Measurements from ENCODE around the gene IZUMO1. TPM values are rescaled to one million over a fixed set of nuclear protein-coding genes. Genes with fewer than 3 reads are reported as not detected.

Gene IZUMO1
- polyA plus RNA-seq, 2 of the 4 experiments (the other 2 are of a cell fraction), result not detected

GRCh38 chr19:48779636-48780035 lies 32.9 kb upstream of the IZUMO1 start (continued):
- TF ChIP-seq MAZ (IDR thresholded peaks at IDR 0.05; ENCODE audit: borderline replicate concordance, low read depth, low read length) (no peak), E2F6 (IDR thresholded peaks at IDR 0.05; ENCODE audit: borderline replicate concordance, low read depth) (no peak), CBX8 (IDR thresholded peaks at IDR 0.05) (no peak)

- Histone ChIP-seq H3K4me3 (no peak overlapping the region), H3K4me1 (peaks cover 10% of the 10 kb centered on the region), H3K4me2 (no peak overlapping the region), H3K9me3 (no peaks in the 10 kb centered on the region), H3K27ac (no peak overlapping the region)
- no peak for DNase-seq (ENCODE audit: low read depth in 1 of 2, low spot score in 1 of 2)
- POLR2A ChIA-PET, result no interaction called here
- WGBS (ENCODE audit: missing lambda C conversion rate), result 81% methylated on average over 12 of the region's 12 CpGs
- FAIRE-seq, result no peak
- CTCF ChIA-PET, result interaction anchor here (0.5 to 3.7 kb wide), 5 partner anchors 10 to 193 kb away, joined by 3 to 35 read pairs (median 4); partner anchors contain the start of gene HSD17B14
- ATAC-seq, result no peak
- TF ChIP-seq RNF2 (IDR thresholded peaks at IDR 0.05; ENCODE audit: borderline replicate concordance, low read depth) (no peak), CHD4 (IDR thresholded peaks at IDR 0.05; ENCODE audit: borderline replicate concordance) (no peak), ZC3H11A (IDR thresholded peaks at IDR 0.05) (no peak), CTCF (IDR thresholded peaks at IDR 0.05) (no peak), KDM1A (IDR thresholded peaks at IDR 0.05; ENCODE audit: low read depth) (no peak), TP53 (CRISPR knock-in tag; IDR thresholded peaks at IDR 0.05) (no peak), NR3C1 (IDR thresholded peaks at IDR 0.05) (no peak), HOXB13 (CRISPR knock-in tag; IDR thresholded peaks at IDR 0.05; ENCODE audit: low read depth) (no peak), CBX2 (IDR thresholded peaks at IDR 0.05; ENCODE audit: borderline replicate concordance, low read depth) (no peak), FOXS1 (CRISPR knock-in tag; IDR thresholded peaks at IDR 0.05) (no peak), PHF8 (IDR thresholded peaks at IDR 0.05; ENCODE audit: borderline replicate concordance, low read depth) (no peak), EP300 (IDR thresholded peaks at IDR 0.05) (no peak)
- TF ChIP-seq, protein P1, sequence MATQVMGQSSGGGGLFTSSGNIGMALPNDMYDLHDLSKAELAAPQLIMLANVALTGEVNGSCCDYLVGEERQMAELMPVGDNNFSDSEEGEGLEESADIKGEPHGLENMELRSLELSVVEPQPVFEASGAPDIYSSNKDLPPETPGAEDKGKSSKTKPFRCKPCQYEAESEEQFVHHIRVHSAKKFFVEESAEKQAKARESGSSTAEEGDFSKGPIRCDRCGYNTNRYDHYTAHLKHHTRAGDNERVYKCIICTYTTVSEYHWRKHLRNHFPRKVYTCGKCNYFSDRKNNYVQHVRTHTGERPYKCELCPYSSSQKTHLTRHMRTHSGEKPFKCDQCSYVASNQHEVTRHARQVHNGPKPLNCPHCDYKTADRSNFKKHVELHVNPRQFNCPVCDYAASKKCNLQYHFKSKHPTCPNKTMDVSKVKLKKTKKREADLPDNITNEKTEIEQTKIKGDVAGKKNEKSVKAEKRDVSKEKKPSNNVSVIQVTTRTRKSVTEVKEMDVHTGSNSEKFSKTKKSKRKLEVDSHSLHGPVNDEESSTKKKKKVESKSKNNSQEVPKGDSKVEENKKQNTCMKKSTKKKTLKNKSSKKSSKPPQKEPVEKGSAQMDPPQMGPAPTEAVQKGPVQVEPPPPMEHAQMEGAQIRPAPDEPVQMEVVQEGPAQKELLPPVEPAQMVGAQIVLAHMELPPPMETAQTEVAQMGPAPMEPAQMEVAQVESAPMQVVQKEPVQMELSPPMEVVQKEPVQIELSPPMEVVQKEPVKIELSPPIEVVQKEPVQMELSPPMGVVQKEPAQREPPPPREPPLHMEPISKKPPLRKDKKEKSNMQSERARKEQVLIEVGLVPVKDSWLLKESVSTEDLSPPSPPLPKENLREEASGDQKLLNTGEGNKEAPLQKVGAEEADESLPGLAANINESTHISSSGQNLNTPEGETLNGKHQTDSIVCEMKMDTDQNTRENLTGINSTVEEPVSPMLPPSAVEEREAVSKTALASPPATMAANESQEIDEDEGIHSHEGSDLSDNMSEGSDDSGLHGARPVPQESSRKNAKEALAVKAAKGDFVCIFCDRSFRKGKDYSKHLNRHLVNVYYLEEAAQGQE (IDR thresholded peaks at IDR 0.05), result no peak
Measured at GRCh38 chr19:48777720-48778119, 31.0 kb upstream of the IZUMO1 start.

DNA sequence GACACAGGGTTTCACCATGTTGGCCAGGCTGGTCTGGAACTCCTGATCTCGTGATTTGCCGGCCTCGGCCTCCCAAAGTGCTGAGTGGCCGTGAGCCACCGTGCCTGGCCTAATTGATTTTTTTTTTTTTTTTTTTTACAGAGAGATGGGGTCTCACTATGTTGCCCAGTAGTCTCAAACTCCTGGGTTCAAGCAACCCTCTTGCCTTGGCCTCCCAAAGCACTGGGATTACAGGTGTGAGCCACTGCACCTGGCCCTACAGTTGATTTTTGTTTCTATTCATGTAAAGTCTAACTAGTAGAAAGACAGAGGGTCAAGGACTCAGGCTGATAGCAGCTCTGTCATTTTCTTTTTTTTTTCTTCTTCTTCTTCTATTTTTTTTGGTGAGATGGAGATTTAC lies 30.4 kb upstream of the IZUMO1 start:
- Histone ChIP-seq H3K4me2 (no peak overlapping the region), H3K4me1 (peaks cover 10% of the 10 kb centered on the region), H3K4me3 (no peak overlapping the region), H3K9me3 (no peaks in the 10 kb centered on the region), H3K27ac (no peak overlapping the region)
- 93% methylated on average over 5 of the region's 5 CpGs for WGBS (ENCODE audit: missing lambda C conversion rate)
- DNase-seq (ENCODE audit: low read depth in 1 of 2, low spot score in 1 of 2), result no peak
- CTCF ChIA-PET, result interaction anchor here (0.5 to 3.7 kb wide), 7 partner anchors 9 to 193 kb away, joined by 3 to 35 read pairs (median 4); partner anchors contain the start of gene HSD17B14
- ATAC-seq, result no peak
- TF ChIP-seq HOXB5 (CRISPR knock-in tag; IDR thresholded peaks at IDR 0.05), result no peak
- no peak for TF ChIP-seq HES2 (IDR thresholded peaks at IDR 0.05)
- TF ChIP-seq ESRRA (IDR thresholded peaks at IDR 0.05; ENCODE audit: borderline replicate concordance, low read length), result no peak
- no peak for TF ChIP-seq ZSCAN20 (CRISPR knock-in tag; IDR thresholded peaks at IDR 0.05)
- no peak for TF ChIP-seq NR3C1 (IDR thresholded peaks at IDR 0.05)
- TF ChIP-seq KDM5A (IDR thresholded peaks at IDR 0.05), result no peak
- no peak for TF ChIP-seq HOXB13 (CRISPR knock-in tag; IDR thresholded peaks at IDR 0.05; ENCODE audit: low read depth)
- no peak for TF ChIP-seq RNF2 (IDR thresholded peaks at IDR 0.05; ENCODE audit: borderline replicate concordance, low read depth)
- no peak for TF ChIP-seq MYC (IDR thresholded peaks at IDR 0.05; ENCODE audit: borderline replicate concordance, low read length)
- no peak for TF ChIP-seq MAZ (IDR thresholded peaks at IDR 0.05; ENCODE audit: borderline replicate concordance, low read depth, low read length)
- no peak for TF ChIP-seq RAD21 (conservative IDR thresholded peaks at IDR 0.05 in 1 of 2, IDR thresholded peaks at IDR 0.05 in 1 of 2)
- TF ChIP-seq CTCF (IDR thresholded peaks at IDR 0.05), result no peak
- no peak for TF ChIP-seq RCOR1 (IDR thresholded peaks at IDR 0.05; ENCODE audit: low read depth, low read length)
- POLR2A ChIA-PET, result no interaction called here
- no peak for FAIRE-seq
